OCI-LY7 (cell line): Measurements from ENCODE around the gene SRI.

Experiments
- EZH2phosphoT487 ChIP-seq: fragments of 200-600 bp; sonication (generic); IDR thresholded peaks from 2 replicates; pipeline ENCODE4 v1.6.1; 2018; ENCODE audit warnings: low read depth, borderline replicate concordance, mild to moderate bottlenecking, mixed run types, antibody characterized with exemption, low read length, moderate library complexity, mixed read lengths
- TF ChIP-seq, protein P1 (sequence below): fragments of 200-600 bp; sonication (generic); conservative IDR thresholded peaks from 2 replicates; pipeline ENCODE4 v1.5.1; 2014; ENCODE audit warnings: mild to moderate bottlenecking, antibody characterized with exemption, low read length, moderate library complexity, mixed read lengths

DNA sequence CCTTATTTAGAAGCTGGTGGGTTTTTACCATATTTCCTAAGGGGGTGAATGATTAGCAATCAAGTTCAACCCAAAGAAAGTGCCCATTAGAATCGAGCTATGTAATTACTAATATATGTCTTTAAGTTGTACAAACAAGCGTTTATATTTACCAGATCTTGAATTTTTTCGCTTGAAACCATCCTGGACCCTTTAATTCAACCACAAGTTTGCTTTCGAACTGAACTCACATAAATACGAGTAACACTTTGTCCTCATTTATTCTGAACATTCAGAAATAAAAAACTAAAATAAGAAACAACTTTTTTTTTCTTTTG lies 1.5 kb downstream of the SRI start:
- TF ChIP-seq, protein P1, sequence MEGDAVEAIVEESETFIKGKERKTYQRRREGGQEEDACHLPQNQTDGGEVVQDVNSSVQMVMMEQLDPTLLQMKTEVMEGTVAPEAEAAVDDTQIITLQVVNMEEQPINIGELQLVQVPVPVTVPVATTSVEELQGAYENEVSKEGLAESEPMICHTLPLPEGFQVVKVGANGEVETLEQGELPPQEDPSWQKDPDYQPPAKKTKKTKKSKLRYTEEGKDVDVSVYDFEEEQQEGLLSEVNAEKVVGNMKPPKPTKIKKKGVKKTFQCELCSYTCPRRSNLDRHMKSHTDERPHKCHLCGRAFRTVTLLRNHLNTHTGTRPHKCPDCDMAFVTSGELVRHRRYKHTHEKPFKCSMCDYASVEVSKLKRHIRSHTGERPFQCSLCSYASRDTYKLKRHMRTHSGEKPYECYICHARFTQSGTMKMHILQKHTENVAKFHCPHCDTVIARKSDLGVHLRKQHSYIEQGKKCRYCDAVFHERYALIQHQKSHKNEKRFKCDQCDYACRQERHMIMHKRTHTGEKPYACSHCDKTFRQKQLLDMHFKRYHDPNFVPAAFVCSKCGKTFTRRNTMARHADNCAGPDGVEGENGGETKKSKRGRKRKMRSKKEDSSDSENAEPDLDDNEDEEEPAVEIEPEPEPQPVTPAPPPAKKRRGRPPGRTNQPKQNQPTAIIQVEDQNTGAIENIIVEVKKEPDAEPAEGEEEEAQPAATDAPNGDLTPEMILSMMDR = no peak
- TF ChIP-seq EZH2phosphoT487 = no peak
